C4-2B (cell line): ENCODE data around the gene KIF11.

Source experiments
- H3K27ac ChIP-seq: fragments of 450-650 bp; 2 replicates; pipeline ENCODE4 v1.5.1; 2017
- CTCF ChIP-seq: fragments of 450-650 bp; conservative IDR thresholded peaks from 2 replicates; pipeline ENCODE4 v1.5.1; 2017; ENCODE audit warnings: mild to moderate bottlenecking
- ZFX ChIP-seq: fragments of 450-650 bp; IDR thresholded peaks from 2 replicates; pipeline ENCODE4 v1.6.1; 2017

KIF11 gene

GRCh38 chr10:92702301-92702916 lies 109.5 kb downstream of the KIF11 start:
- no peak overlapping the region for H3K27ac ChIP-seq
- TF ChIP-seq ZFX = no peak
- no peak for TF ChIP-seq CTCF
